Retinal pigment epithelial cell (primary cell): ENCODE results near the gene ARRB2.

Experiments used
- DNase-seq: peaks from one replicate; pipeline ENCODE4 v3.0.0-alpha.2; 2010; ENCODE audit warnings: low read depth
- H3K4me3 ChIP-seq: 2 replicates; pipeline ENCODE4 v1.5.1; 2011; ENCODE audit warnings: mild to moderate bottlenecking, low read length, control low read depth, moderate library complexity
- TF ChIP-seq, protein P1 (sequence below): conservative IDR thresholded peaks from 2 replicates; pipeline ENCODE4 v1.5.1; 2011; ENCODE audit warnings: low read depth, low read length, control low read depth, inconsistent platforms

ARRB2 gene

DNA sequence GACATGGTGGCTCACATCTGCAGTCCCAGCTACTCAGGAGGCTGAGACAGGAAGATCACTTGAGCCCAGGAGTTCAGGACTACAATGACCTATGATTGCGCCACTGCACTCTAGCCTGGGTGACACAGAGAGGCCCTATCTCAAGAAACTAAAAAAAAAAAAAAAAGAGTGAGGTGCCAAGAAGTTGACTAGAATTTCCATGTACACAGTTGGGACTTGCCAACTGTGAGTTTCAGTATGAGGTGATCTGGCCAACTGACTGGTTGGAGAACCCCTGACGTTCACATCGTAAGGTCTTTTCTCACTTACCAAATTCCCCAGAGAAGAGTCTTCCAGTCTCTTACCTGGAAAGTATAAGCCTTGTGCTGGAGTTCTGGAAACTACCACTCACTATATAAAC is 17.7 kb downstream of the ARRB2 start:
- no peak overlapping the region for H3K4me3 ChIP-seq
- DNase-seq, result no peak
- TF ChIP-seq, protein P1, sequence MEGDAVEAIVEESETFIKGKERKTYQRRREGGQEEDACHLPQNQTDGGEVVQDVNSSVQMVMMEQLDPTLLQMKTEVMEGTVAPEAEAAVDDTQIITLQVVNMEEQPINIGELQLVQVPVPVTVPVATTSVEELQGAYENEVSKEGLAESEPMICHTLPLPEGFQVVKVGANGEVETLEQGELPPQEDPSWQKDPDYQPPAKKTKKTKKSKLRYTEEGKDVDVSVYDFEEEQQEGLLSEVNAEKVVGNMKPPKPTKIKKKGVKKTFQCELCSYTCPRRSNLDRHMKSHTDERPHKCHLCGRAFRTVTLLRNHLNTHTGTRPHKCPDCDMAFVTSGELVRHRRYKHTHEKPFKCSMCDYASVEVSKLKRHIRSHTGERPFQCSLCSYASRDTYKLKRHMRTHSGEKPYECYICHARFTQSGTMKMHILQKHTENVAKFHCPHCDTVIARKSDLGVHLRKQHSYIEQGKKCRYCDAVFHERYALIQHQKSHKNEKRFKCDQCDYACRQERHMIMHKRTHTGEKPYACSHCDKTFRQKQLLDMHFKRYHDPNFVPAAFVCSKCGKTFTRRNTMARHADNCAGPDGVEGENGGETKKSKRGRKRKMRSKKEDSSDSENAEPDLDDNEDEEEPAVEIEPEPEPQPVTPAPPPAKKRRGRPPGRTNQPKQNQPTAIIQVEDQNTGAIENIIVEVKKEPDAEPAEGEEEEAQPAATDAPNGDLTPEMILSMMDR, result no peak

DNA sequence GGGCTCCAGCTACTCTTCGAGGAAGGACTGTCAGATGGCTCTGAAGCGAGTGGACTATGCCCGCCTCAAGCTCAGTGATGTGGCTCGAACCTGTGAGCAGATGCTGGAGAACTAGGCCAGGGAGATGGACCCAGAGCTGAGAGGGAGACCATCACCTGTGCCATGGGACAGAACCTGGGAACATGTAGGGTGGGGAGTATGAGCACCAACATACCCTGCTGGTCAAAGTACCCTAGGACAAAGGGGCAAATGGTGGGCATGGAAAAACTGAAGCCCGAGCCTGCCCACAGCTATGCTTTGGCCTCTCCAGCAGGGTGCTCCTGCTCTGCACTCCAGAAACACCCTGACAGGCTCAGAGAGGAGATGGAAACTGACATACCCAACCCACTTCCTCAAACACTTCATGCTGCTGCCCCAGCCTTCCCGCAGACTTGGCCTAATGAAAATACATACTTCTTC is 22.7 kb downstream of the ARRB2 start:
- no peak overlapping the region for H3K4me3 ChIP-seq
- DNase-seq, result no peak

DNA sequence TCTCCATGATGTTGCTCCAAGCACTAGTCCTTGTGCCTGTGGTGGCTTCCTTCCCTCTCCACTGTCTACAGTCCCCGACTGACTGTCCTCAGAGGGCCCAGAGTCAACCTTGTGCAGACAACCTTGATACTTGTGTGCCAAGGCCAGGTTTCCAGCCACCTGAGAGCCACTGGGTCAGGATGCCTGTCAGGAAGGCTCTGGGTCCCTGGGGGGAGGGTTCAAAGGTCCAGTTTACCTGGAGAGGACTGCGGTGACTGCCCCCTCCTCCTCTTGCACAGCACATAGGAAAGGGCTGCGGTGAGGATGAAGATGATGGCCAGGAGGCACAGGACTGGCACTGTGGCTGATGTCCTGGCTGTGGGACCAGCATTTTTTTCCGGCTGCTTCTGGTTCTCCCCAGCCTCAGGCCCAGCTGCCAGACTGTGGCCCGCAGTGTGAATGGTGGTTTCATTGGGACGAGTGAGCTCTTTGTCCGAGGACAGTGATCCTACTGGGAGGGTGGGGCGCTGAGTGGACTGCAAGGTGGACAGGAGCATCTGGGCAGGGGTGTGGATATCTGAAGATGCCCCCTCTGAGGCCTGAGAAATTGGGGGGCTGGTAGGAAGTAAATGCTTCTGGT is 24.5 kb downstream of the ARRB2 start:
- no peak for DNase-seq
- TF ChIP-seq, protein P1, result no peak
- H3K4me3 ChIP-seq, result no peak overlapping the region

More for the DNA sequence above, 22.7 kb downstream of the ARRB2 start:
- TF ChIP-seq, protein P1, result peak; percentile 15

DNA sequence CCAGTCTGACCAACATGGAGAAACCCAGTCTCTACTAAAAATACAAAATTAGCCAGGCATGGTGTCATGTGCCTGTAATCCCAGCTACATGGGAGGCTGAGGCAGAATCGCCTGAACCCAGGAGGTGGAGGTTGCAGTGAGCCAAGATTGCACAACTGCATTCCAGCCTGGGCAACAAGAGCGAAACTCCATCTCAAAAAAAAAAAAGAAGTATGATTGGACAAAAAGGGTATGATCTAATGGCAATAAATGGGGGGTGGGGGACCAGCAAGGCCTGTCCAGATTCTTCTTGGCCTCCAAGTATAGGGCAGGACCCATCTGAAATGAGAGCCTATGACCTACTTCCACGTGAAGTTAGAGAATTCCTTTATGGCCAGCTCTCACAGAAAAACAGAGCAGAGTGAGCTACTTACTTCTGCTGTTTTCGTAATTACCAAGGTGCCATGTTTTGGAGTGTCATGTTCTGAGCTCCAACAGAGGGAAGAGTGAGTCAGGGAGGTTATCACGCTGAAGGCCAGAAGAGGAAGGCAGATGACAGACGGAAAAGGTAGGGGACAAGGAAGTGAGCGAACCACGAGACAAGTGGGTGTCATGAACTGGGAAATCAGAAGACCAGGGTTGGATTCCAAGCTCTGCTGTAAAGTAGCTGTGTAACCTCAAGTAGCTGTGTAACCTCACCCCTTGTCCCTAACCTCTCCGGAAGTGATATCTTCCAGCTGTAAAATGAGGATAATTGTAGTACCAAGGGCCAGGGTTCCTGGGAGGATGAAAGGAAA is 25.6 kb downstream of the ARRB2 start:
- no peak overlapping the region for H3K4me3 ChIP-seq
- no peak for DNase-seq
- TF ChIP-seq, protein P1, result no peak

DNA sequence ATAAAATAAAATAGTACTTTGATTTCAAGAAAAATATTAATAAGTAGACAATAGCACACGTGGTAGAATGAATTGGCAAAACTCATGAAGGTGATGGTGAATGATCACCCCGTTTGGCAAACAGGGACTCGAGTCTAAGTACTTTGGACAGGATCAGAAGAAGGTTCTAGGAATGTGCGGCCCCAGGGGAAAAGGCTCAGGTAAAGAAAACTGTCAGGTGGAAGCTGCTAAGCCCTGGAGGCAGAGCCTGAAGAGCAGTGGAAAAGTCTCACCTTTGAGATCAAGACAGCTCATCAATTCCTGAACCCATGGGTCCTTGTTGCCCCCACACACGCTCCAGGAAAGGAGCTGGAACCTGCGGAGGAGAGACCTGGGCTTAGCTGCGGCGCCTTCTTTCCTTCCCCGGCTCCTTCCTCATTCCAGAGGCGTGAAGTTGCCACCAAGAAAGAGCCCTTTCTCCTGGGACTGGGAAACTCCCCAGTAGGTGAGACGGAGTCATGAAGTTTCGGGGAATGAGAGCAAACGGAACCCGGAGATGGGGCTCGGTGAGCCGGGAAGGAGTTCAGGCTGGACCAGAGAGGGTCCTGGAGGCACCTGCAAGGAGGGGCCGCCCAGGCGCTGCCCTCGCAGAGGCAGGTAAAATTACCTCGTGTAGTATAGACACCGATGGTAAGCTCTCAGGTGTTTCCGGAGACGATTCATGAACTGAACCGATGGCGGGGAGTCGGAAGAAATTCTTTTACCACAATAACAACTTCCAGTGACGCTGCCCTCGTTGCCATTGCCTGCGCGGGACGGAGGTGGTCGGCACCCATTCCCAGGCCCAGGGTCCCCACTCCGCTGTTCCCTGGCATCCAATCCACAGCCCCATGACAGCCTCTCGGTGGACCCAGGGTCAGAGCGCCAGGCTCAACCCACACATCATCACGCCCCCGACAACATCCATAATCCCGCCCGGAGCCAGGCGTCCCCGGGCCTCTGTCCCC is 28.0 kb downstream of the ARRB2 start:
- no peak for DNase-seq
- TF ChIP-seq, protein P1, result no peak
- H3K4me3 ChIP-seq, result peak overlapping the region; percentile 50

DNA sequence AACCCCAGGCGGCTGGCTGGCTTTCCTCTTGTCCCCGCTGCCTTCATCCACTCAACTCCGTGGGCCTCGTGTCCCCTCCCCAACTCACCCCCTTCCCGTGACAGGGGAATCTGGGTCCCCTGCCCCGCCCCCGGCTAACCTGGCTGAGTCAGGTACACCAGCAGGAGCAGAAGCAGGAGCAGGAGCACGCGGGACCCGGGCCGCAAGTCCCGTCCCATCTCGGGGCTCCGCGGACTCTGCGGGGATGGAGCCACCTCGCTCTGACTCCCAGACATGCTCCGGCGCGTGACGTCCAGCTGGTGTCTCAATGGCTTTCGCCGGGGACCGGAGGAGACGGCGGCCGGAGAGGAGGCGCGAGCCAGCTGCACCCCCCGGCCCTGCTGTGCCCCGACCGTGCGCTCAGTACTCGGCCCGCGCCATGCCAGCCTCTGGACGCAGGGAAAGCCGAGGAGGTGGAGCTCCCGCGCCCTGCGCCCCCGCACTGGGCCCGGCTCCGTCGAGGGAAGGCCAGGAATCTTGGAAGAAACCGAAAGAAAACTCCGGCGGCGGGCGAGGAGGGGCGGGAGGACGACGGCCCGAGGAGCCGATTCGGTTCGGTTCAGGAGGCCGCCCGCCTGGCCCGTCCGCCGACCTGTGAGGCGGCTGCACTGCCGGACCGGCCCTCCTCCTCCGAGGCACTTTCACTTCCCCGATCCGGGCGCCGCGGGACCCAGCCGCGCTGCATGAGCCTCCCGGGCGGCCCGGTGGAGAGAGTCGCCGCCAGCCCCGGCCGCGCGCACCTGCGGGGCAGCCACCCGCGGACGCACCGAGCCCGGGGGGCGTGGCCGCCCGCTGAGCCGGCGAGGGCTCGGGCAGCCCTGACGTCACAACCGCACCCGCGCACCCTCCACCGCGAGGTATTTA is 28.9 kb downstream of the ARRB2 start, which contains the start of the genes CXCL16 and ZMYND15:
Gene CXCL16, minus strand, starts transcription at position 807 of the 903 bp plus-strand sequence. Its CDS starts 589 bp downstream, at position 218.
Gene ZMYND15, plus strand, starts transcription at position 712 of the 903 bp plus-strand sequence. CDS start 716 bp downstream, outside the sequence.
- no peak for DNase-seq
- TF ChIP-seq, protein P1, result no peak

More for the DNA sequence above, 28.9 kb downstream of the ARRB2 start, which contains the start of the genes CXCL16 and ZMYND15:
- H3K4me3 ChIP-seq, result peak within 1 kb of the TSS; percentile 50
